ENCODE measurements around the gene CDK9.
"Not testable (repeated sequence)": the region's sequence is repeated elsewhere in the genome, so short reads cannot be mapped to it uniquely, and the experiment has no call there.

CDK9 gene

GRCh38 chr9:127785933-127786772, at the start of gene CDK9:
TSS of gene CDK9 (plus strand) at chr9:127786034. CDS start at chr9:127786149, 115 bp downstream.
- peak; percentile 90 for DNase-seq (ENCODE audit: low spot score)

DNA sequence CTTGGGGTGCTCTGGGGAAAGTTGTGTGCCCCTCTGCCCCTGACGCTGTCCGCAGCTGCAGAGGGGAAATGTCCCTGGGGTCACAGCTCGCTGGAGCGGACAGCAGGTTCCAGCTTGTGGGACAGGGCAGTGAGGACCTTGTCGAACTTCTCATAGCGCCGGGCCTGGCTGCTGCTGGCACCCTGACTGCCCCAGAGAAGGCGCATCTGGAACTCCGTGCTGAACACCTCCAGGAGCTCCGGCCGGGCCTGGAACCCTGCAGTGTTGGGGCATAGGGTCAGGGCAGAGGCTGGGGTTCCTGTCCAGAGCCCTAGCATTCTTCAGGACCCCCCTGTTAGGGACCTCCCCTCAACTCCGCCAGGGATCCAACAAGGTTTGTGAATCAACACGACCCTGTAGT, 47.2 kb upstream of the CDK9 start:
- no peak for DNase-seq (ENCODE audit: low spot score)

GRCh38 chr9:127739614-127740330, 46.1 kb upstream of the CDK9 start:
- no peak for DNase-seq (ENCODE audit: low spot score)

GRCh38 chr9:127741831-127742434, 43.9 kb upstream of the CDK9 start:
- no peak for DNase-seq (ENCODE audit: low spot score)

DNA sequence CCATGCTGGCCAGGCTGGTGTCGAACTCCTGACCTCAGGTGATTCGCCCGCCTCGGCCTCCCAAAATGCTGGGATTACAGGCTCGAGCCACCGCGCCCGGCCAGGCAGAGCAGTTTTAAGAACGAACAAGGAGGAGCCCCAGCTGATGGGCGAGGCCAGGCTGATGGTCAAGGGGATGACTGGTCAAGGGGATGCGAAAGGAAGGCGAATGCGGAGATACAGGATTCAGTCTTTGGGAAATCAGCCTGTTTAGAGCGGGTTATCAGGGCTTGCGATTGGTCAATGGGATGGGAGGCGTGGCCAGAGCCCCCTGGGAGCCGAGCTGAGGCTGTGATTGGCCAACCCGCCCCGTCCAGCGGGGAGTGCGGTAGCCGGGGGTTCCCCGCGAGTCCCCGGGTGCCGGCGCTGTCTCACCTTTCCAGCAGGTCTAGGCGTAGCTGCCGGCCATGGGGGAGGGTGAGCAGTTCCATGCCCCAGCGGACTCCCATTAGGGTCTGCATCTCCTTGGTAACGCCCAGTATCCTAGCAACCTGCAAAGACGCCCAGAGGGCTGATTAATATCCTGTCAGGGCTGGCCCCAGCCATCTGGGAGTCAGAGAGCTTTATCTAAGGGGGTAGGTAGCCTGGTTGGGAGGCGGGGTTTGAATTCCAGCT, 43.3 kb upstream of the CDK9 start:
- no peak for DNase-seq (ENCODE audit: low spot score)

DNA sequence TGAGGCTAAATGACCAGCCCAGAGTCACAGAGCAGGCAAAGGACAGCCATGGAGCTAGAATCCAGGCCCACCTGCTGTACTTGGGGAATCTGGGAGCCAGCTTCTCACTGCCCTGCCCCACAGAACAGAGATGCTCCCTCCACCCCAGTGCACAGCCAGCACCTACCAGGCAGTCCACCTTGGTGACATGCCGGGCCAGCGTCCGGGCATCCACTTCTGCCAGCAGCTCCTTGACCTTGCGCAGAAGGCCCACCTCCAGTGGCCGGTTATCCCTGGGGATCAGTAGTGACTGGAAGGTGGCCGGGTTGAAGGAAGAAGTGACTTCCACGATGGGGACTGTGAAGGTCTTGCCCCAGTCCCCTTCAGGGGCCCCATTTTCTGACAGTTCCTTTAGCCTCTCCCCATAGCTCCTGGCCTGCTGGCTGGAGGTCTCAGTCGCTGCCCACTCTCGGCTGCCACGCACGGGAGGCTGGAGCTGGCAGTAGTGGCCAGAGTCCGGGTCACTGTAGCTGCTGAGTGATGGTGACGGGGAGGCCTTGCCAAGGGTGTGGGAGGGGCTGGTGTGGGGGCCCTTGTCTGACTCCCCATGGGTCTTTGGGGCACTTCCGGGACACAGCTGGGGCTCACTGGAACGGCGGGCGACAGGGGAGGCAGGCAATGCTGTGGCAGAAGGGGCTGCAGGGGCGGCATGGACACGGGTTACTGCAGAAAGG, 41.3 kb upstream of the CDK9 start:
- DNase-seq (ENCODE audit: low spot score) = no peak

GRCh38 chr9:127746959-127747569, 38.8 kb upstream of the CDK9 start:
- no peak for DNase-seq (ENCODE audit: low spot score)

GRCh38 chr9:127749090-127749787, 36.6 kb upstream of the CDK9 start:
- no peak for DNase-seq (ENCODE audit: low spot score)

GRCh38 chr9:127751269-127752054, 34.4 kb upstream of the CDK9 start:
- peak; percentile 21 for DNase-seq (ENCODE audit: low spot score)

- no peak for DNase-seq (ENCODE audit: low spot score)
These were observed 32.7 kb upstream of the CDK9 start for GRCh38 chr9:127753148-127753547.

- no peak for DNase-seq (ENCODE audit: low spot score)
These were observed 32.2 kb upstream of the CDK9 start for GRCh38 chr9:127753622-127754021.

DNA sequence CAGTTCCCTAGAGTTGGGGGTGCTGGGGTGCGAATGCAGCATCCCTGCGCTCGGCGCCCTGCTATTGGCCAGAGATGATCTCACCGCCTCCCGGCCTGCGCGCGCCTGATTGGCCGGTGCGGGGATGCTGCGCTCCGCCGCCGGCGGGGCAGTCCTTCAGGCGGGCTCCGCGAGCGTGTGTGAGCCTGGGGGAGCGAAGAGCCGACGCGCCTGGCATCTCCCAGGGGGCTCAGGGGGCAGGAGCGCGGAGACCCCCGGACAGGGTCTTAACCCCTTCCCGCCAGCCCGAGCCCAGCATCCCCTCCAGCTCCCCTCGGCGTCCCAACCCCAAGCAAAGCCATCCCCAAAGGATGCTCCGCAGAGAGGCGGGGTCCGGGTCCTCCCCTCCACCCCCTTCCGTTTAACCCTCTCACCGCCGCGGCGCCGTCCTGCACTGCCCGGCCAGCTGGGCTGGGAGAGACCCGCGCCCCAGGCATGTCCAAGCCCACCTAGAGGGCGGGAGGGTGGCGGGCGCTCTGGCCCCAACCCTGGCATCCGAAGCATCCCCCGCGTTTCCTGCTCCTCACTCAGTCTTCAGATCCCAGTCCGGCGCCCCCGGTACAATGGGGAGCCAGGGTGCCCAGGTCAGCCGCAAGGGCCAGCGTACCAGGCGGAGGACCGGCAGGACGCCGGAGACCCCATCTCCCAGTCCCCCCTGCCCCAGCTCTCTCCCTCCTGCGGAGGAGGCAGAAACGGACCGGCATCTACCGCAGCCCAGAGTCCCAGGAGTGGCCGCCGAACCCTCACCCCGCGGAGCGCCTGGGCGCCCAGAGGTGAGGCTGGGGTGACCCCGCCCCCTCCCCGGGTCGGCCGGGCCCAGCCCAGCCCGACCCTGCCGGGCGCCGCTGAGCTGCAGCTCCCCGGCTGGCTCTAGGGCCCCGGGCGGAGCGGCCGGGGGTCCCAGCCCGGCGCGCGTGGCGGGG, 31.5 kb upstream of the CDK9 start:
- no peak for DNase-seq (ENCODE audit: low spot score)

DNA sequence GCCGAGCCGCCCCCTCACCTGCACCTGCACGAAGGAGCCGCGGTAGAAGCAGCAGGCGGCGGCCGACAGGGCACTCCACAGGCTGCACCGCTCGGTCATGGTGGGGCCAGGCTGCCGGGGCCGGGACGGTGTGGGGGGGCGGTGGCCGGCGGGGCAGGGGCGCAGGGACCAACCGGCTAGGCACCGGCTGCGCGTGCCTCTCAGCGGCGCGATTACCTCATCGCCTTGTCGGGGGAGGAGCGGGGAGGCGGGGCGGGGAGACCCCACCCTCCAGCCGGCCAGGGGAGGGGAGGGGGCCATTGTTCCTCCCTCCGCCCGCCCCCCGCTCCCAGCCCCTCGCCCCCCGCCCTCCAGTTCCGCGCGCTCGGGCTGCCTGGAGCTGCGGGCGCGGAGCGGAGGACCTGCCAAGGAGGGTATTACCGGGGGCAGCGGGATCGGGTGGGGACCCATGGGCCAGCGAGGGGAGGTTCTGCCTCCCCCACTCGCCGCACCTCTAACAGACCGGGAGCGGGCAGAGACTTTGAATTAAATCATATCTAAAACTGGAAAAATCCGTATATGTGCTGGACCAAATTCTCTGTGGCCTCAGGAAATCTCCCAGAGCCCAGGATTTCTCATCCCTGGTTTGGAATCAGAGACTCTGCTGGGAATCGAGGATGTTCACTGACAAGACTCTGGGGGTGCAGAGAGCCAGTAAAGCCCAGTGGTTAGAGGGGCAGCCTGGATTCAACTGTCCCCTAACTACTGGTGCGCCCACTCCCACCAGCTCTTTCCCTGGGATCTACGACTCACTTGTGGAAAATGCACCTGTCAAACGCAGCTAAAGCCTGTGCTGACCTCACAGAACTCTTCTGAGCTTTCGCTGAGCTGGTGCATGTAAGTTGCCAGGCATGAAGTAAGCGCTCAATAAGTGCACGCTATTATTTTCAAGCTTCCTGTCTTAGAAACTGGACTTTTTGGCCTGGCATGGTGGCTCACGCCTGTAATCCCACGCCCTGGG, 30.5 kb upstream of the CDK9 start:
- DNase-seq (ENCODE audit: low spot score) = no peak

DNA sequence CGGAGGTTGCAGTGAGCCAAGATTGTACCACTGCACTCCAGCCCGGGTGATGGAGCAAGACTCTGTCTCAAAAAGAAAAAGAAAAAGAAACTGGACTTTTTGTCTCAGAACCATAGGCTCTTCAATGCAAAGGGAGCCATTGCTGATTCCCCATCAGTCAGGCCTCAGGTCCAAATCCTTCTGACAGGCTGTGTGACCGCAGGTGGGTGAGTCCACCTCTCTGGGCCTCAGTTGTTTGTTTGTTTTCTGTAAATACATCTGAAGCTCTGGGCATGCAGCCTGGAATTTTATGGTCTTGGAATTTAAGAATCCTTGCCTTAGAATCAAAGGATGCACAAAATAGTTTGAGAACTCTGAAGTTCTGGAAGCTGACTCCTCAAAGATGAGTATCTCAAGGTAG, 29.6 kb upstream of the CDK9 start:
- no peak for DNase-seq (ENCODE audit: low spot score)

- not testable (repeated sequence) for DNase-seq (ENCODE audit: low spot score)
These were observed 29.1 kb upstream of the CDK9 start for GRCh38 chr9:127756776-127757175.

- DNase-seq (ENCODE audit: low spot score) = no peak
These were observed 27.0 kb upstream of the CDK9 start for GRCh38 chr9:127758843-127759242.

DNA sequence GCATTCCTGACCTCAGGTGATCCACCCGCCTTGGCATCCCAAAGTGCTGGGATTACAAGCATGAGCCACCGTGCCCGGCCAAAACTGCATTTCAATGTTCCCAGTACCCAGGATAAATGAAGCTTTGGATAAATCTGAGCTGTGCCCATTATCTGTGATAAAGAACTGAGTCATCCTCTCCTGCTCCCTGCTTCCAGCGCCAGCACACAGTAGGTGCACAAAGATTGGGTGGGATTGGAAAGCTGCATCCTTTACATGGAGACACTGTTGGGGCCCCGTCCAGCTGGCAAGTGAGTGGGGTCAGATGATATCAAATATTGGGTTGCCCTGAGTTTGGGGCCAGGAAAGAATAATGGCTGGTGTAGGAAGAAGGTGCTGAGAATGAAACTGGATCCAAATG, 24.8 kb upstream of the CDK9 start:
- DNase-seq (ENCODE audit: low spot score) = no peak
